K562 (cell line): ENCODE data around the gene SLC35F2. TPM values are rescaled to one million over a fixed set of nuclear protein-coding genes. Genes with fewer than 3 reads are reported as not detected.

ENCODE experiments used
- ATAC-seq: fragments of 200-7000 bp; cut with Tn5 transposase; 3 replicates; pipeline ENCODE4 v1.9.1; 2020; ENCODE audit warnings: moderate library complexity
- BruUV-seq: library from RNA; stranded (reverse); fragments of 400-500 nt; replicated peaks from 2 replicates; lab custom pipeline; 2021; lab: Mats Ljungman, UMichigan
- CTCF ChIA-PET: fragments of 300-600 bp; formaldehyde crosslinking; extraction: SDS; loops from one replicate; lab custom pipeline; 2021; ENCODE audit warnings: low intra/inter-chr PET ratio; lab: Yijun Ruan, JAX
- POLR2A ChIA-PET: fragments of 300-600, 350-650 bp; sonication (Branson Sonifier 250); formaldehyde crosslinking; extraction: SDS; loops from one replicate; lab custom pipeline; 2021; ENCODE audit warnings: antibody characterized with exemption, inconsistent platforms; lab: Yijun Ruan, JAX
- DNase-seq, 4 experiments: peaks; one replicate each; pipeline versions ENCODE4 v3.0.0 to v3.0.0-alpha.2; 2011 to 2018; ENCODE audit warnings: low spot score in 3 of 4, mixed read lengths in 3 of 4; ENCODE audit errors: extremely low read depth in 1 of 4
- FAIRE-seq: peaks from 2 replicates; lab custom pipeline; 2011; peaks lifted over from hg19 to GRCh38; lab: Jason Lieb, UNC
- H2AFZ ChIP-seq: 2 replicates; pipeline ENCODE4 v1.6.0; 2011; ENCODE audit warnings: low read depth, low read length, control low read depth, inconsistent platforms
- H3K27ac ChIP-seq: fragments of 200-600 bp; 3 replicates; pipeline ENCODE4 v1.8.0; 2011; ENCODE audit warnings: low read depth, mild to moderate bottlenecking, control low read depth, inconsistent platforms, low read length, moderate library complexity, mixed read lengths; ENCODE audit errors: extremely low read depth
- H3K27me3 ChIP-seq, 2 experiments: fragments of 300-600 bp in 1 of 2; 2 replicates in 1 of 2; 3 replicates in 1 of 2; pipeline versions ENCODE4 v1.6.0 to v1.8.0; 2011; ENCODE audit warnings: inconsistent platforms in 2 of 2, low read length in 2 of 2, mild to moderate bottlenecking in 1 of 2, mixed read lengths in 1 of 2, moderate library complexity in 1 of 2; ENCODE audit not compliant: control insufficient read depth in 2 of 2, insufficient read depth in 2 of 2
- H3K36me3 ChIP-seq: fragments of 300-600 bp; 3 replicates; pipeline ENCODE4 v1.8.0; 2011; ENCODE audit warnings: mild to moderate bottlenecking, low read length, inconsistent platforms; ENCODE audit not compliant: control insufficient read depth, insufficient read depth
- H3K4me1 ChIP-seq, 2 experiments: fragments of 200-600 bp in 1 of 2; replicated peaks in 1 of 2; 2 replicates in 1 of 2; 3 replicates in 1 of 2; pipeline versions ENCODE4 v1.5.1 to v1.8.0; 2011; ENCODE audit warnings: inconsistent platforms in 2 of 2, low read length in 2 of 2, mild to moderate bottlenecking in 1 of 2, mixed read lengths in 1 of 2, moderate library complexity in 1 of 2; ENCODE audit not compliant: control insufficient read depth in 2 of 2, insufficient read depth in 2 of 2
- H3K4me2 ChIP-seq: 2 replicates; pipeline ENCODE4 v1.6.1; 2011; ENCODE audit warnings: low read length, control low read depth, inconsistent platforms, mixed read lengths; ENCODE audit not compliant: insufficient read depth
- H3K4me3 ChIP-seq: fragments of 200-600 bp; sonication (generic), shearing (Covaris generic); 2 replicates; pipeline ENCODE4 v1.5.1; 2016; ENCODE audit warnings: control low read depth, inconsistent platforms
- H3K79me2 ChIP-seq: fragments of 200-600 bp; 3 replicates; pipeline ENCODE4 v1.8.0; 2011; ENCODE audit warnings: low read length, inconsistent platforms; ENCODE audit not compliant: control insufficient read depth, insufficient read depth
- H3K9ac ChIP-seq, 2 experiments: 2 replicates each; pipeline versions ENCODE4 v1.6.0 to v1.6.1; 2011; ENCODE audit warnings: low read depth in 2 of 2, low read length in 2 of 2, control low read depth in 1 of 2, inconsistent platforms in 1 of 2, mild to moderate bottlenecking in 1 of 2, mixed read lengths in 1 of 2; ENCODE audit not compliant: insufficient read depth in 1 of 2
- H3K9me1 ChIP-seq: one replicate; pipeline ENCODE4 v1.6.0; 2011; ENCODE audit warnings: inconsistent platforms, mild to moderate bottlenecking, low read length, moderate library complexity; ENCODE audit not compliant: control insufficient read depth, insufficient read depth
- H3K9me3 ChIP-seq: replicated peaks from 2 replicates; pipeline ENCODE4 v1.5.1; 2011; ENCODE audit warnings: low read depth, low read length, inconsistent platforms; ENCODE audit not compliant: control insufficient read depth, insufficient read depth
- H4K20me1 ChIP-seq: replicated peaks from 2 replicates; pipeline ENCODE4 v1.6.1; 2011; ENCODE audit warnings: low read length, inconsistent platforms, mixed read lengths; ENCODE audit not compliant: control insufficient read depth, insufficient read depth
- BCOR ChIP-seq: fragments of 450-650 bp; IDR thresholded peaks from 2 replicates; pipeline ENCODE4 v1.6.1; 2016
- BRCA1 ChIP-seq, 2 experiments: fragments of 450-650 bp in 1 of 2; sonication (generic) in 1 of 2; formaldehyde crosslinking in 1 of 2; IDR thresholded peaks; 2 replicates each; pipeline versions ENCODE4 v1.5.0 to v1.6.1; 2017 to 2020; ENCODE audit warnings: mild to moderate bottlenecking in 1 of 2, missing genetic modification reagents in 1 of 2
- EWSR1 ChIP-seq: fragments of 450-650 bp; IDR thresholded peaks from 2 replicates; pipeline ENCODE4 v1.6.1; 2018; ENCODE audit warnings: borderline replicate concordance, mild to moderate bottlenecking, low read depth, moderate library complexity; ENCODE audit not compliant: partially characterized antibody
- HDAC8 ChIP-seq: fragments of 450-650 bp; IDR thresholded peaks from 2 replicates; pipeline ENCODE4 v1.6.1; 2016; ENCODE audit warnings: mild to moderate bottlenecking, missing genetic modification characterization, moderate library complexity, missing compliant biosample characterization
- HNRNPH1 ChIP-seq: fragments of 200-400 bp; formaldehyde crosslinking; optimal IDR thresholded peaks from 2 replicates; pipeline ENCODE3; 2017; ENCODE audit warnings: low read depth, mild to moderate bottlenecking, low read length, moderate library complexity
- KAT8 ChIP-seq: fragments of 450-650 bp; IDR thresholded peaks from 2 replicates; pipeline ENCODE4 v1.6.1; 2016; ENCODE audit warnings: low read depth, mild to moderate bottlenecking
- KHSRP ChIP-seq: fragments of 450-650 bp; IDR thresholded peaks from 2 replicates; pipeline ENCODE4 v1.6.1; 2017
- NKRF ChIP-seq: fragments of 450-650 bp; IDR thresholded peaks from 2 replicates; pipeline ENCODE4 v1.6.1; 2016; ENCODE audit warnings: borderline replicate concordance
- NONO ChIP-seq, 2 experiments: fragments of 200-400 bp in 1 of 2; fragments of 450-650 bp in 1 of 2; formaldehyde crosslinking in 1 of 2; IDR thresholded peaks; 2 replicates each; pipeline ENCODE4 v1.6.1; 2017; ENCODE audit warnings: low read depth in 2 of 2, mild to moderate bottlenecking in 2 of 2, moderate library complexity in 2 of 2, low read length in 1 of 2
- OTX1 ChIP-seq: fragments of 450-650 bp; formaldehyde crosslinking; IDR thresholded peaks from 2 replicates; pipeline ENCODE4 v1.4.0; 2022; ENCODE audit warnings: mild to moderate bottlenecking
- PHF20 ChIP-seq: fragments of 450-650 bp; IDR thresholded peaks from 2 replicates; pipeline ENCODE4 v1.6.1; 2018; ENCODE audit not compliant: partially characterized antibody
- PURB ChIP-seq: sonication (generic); formaldehyde crosslinking; IDR thresholded peaks from 2 replicates; pipeline ENCODE4 v1.9.0; 2021; ENCODE audit warnings: low read depth, mild to moderate bottlenecking, missing genetic modification reagents
- RBFOX2 ChIP-seq: fragments of 200-400 bp; formaldehyde crosslinking; IDR thresholded peaks from 2 replicates; pipeline ENCODE4 v1.6.1; 2017; ENCODE audit warnings: low read depth, mild to moderate bottlenecking, low read length, moderate library complexity
- RCOR1 ChIP-seq, 2 experiments: IDR thresholded peaks; 2 replicates each; pipeline ENCODE4 v1.6.1; 2012; ENCODE audit warnings: low read depth in 2 of 2, low read length in 2 of 2, borderline replicate concordance in 1 of 2, improper control_type of control experiment in 1 of 2
- ZNF224 ChIP-seq: sonication (generic); formaldehyde crosslinking; IDR thresholded peaks from 2 replicates; pipeline ENCODE4 v1.8.0; 2022; ENCODE audit warnings: mild to moderate bottlenecking, missing genetic modification reagents
- ZNF696 ChIP-seq: fragments of 250-450 bp; sonication (Bioruptor Pico); conservative IDR thresholded peaks from 2 replicates; pipeline ENCODE4 v1.4.0; 2020; ENCODE audit warnings: mild to moderate bottlenecking, moderate library complexity
- WGBS: fragments of 100-300 bp; shearing (Covaris generic); methylation state at CpG from one replicate; pipeline ENCODE4 v1.1.6; 2016; ENCODE audit warnings: low coverage, mixed read lengths; ENCODE audit not compliant: insufficient coverage; ENCODE audit errors: missing lambda C conversion rate; 5-methylcytosine and 5-hydroxymethylcytosine counted together
- in situ Hi-C: fragments of 300-500 bp; cut with MboI; formaldehyde crosslinking; loops from 4 replicates; pipeline ENCODE4 v1.15.0; 2018; ENCODE audit warnings: inconsistent platforms, mixed read lengths
- intact Hi-C: fragments of 100-400 bp; cut with micrococcal nuclease; formaldehyde crosslinking; loops from 2 replicates; pipeline ENCODE4 v1.14.2; 2022
- polyA plus RNA-seq, 8 experiments: library from polyadenylated mRNA; depleted of rRNA in 4 of 8; stranded (reverse) in 5 of 8; unstranded in 3 of 8; fragments of >200 nt; fragmentation: Nextera tagmentation in 2 of 8; fragmentation: Illumina TruSeq in 1 of 8; extraction: Ambion mirVana in 2 of 8; extraction: Trizol in 1 of 8; gene quantifications; 2 replicates each; pipeline versions ENCODE4 v1.2.1 to v1.2.3, GENCODE V29; 2011 to 2014; ENCODE audit warnings: inconsistent platforms in 1 of 8, missing spikeins in 1 of 8
- total RNA-seq, 7 experiments: library from RNA; depleted of rRNA in 6 of 7; stranded (reverse); fragments of >200 nt in 6 of 7; fragmentation: Illumina TruSeq in 2 of 7; extraction: Trizol in 2 of 7; gene quantifications; 2 replicates each; pipeline versions ENCODE4 v1.2.1 to v1.2.3, GENCODE V29; 2011 to 2021; ENCODE audit warnings: low replicate concordance in 1 of 7
- TF ChIP-seq, protein P1 (sequence below): sonication (generic); formaldehyde crosslinking; IDR thresholded peaks from 2 replicates; pipeline ENCODE4 v1.8.1; 2023; ENCODE audit warnings: missing genetic modification reagents, mild to moderate bottlenecking, borderline replicate concordance

Gene SLC35F2
- total and polyA plus RNA-seq, 9 of the 15 experiments (the other 6 are each of a cell fraction or from before 2014, with no cell fraction given), result 28.6 to 63.9 (median 53.4) TPM

- no peak for TF ChIP-seq PURB (CRISPR knock-in tag)
- no peak for TF ChIP-seq KHSRP
- no peak for TF ChIP-seq PHF20
- no peak for TF ChIP-seq RBFOX2
- TF ChIP-seq BRCA1 (IDR thresholded peaks at IDR 0.05), result no peak
- no peak for TF ChIP-seq BRCA1 (CRISPR knock-in tag; IDR thresholded peaks at IDR 0.05)
- no peak for TF ChIP-seq NONO (IDR thresholded peaks at IDR 0.05; ENCODE audit: low read depth in 2 of 2, low read length in 1 of 2)
- no peak for TF ChIP-seq ZNF696 (CRISPR knock-in tag)
- TF ChIP-seq HNRNPH1, result no peak
- TF ChIP-seq ZNF224 (CRISPR knock-in tag), result no peak
- no peak for TF ChIP-seq HDAC8 (tag)
- TF ChIP-seq KAT8, result no peak
- TF ChIP-seq, all 486 proteins: peak for 0
Measured at GRCh38 chr11:107840129-107840484, 18.5 kb downstream of the SLC35F2 start (continued).

- Histone ChIP-seq H3K9ac (no peak overlapping the region), H3K4me3 (no peak overlapping the region), H2AFZ (no peak overlapping the region), H4K20me1 (0 out of 2 replicates have a peak, but pooled peaks cover 3% of the 10 kb centered on the region), H3K36me3 (no peaks in the 10 kb centered on the region), H3K27ac (no peak overlapping the region), H3K27me3 (no peaks in the 10 kb centered on the region), H3K4me2 (no peak overlapping the region), H3K9me3 (no peaks in the 10 kb centered on the region), H3K79me2 (peaks cover 80% of the 10 kb centered on the region), H3K4me1 (peaks cover 10 to 22% of the 10 kb centered on the region in 2 experiments), H3K9me1 (no peaks in the 10 kb centered on the region)
- WGBS, result 85% methylated on average over 3 of the region's 3 CpGs
- intact Hi-C loops (no loop called here), in situ Hi-C loops (no loop called here)
- DNase-seq (no peak), FAIRE-seq (no peak), ATAC-seq (no peak)
- CTCF ChIA-PET, result no interaction called here
- POLR2A ChIA-PET, result no interaction called here
- no TSS peak for BruUV-seq
- TF ChIP-seq EWSR1 (no peak), OTX1 (CRISPR knock-in tag) (no peak), RCOR1 (IDR thresholded peaks at IDR 0.05; ENCODE audit: borderline replicate concordance in 1 of 2, low read depth in 2 of 2, low read length in 2 of 2) (no peak), BCOR (no peak), NKRF (no peak)
- TF ChIP-seq, protein P1, sequence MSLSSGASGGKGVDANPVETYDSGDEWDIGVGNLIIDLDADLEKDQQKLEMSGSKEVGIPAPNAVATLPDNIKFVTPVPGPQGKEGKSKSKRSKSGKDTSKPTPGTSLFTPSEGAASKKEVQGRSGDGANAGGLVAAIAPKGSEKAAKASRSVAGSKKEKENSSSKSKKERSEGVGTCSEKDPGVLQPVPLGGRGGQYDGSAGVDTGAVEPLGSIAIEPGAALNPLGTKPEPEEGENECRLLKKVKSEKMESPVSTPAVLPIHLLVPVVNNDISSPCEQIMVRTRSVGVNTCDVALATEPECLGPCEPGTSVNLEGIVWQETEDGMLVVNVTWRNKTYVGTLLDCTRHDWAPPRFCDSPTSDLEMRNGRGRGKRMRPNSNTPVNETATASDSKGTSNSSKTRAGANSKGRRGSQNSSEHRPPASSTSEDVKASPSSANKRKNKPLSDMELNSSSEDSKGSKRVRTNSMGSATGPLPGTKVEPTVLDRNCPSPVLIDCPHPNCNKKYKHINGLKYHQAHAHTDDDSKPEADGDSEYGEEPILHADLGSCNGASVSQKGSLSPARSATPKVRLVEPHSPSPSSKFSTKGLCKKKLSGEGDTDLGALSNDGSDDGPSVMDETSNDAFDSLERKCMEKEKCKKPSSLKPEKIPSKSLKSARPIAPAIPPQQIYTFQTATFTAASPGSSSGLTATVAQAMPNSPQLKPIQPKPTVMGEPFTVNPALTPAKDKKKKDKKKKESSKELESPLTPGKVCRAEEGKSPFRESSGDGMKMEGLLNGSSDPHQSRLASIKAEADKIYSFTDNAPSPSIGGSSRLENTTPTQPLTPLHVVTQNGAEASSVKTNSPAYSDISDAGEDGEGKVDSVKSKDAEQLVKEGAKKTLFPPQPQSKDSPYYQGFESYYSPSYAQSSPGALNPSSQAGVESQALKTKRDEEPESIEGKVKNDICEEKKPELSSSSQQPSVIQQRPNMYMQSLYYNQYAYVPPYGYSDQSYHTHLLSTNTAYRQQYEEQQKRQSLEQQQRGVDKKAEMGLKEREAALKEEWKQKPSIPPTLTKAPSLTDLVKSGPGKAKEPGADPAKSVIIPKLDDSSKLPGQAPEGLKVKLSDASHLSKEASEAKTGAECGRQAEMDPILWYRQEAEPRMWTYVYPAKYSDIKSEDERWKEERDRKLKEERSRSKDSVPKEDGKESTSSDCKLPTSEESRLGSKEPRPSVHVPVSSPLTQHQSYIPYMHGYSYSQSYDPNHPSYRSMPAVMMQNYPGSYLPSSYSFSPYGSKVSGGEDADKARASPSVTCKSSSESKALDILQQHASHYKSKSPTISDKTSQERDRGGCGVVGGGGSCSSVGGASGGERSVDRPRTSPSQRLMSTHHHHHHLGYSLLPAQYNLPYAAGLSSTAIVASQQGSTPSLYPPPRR (CRISPR knock-in tag), result no peak
Measured at GRCh38 chr11:107836851-107837250, 21.7 kb downstream of the SLC35F2 start.
